Tibial artery (tissue), 4 donors: Measurements from ENCODE around the gene BLOC1S3.

ENCODE experiments used
- DNase-seq, 2 donors: peaks; one replicate each; pipeline ENCODE4 v3.0.0-alpha.2; 2019
- H3K27ac ChIP-seq, 2 donors: fragments of 200-600 bp; sonication (generic) in 1 of 2; 1 replicate in 1 of 2; 2 replicates in 1 of 2; pipeline ENCODE4 v1.5.1; 2018 to 2019; ENCODE audit warnings: mild to moderate bottlenecking in 1 of 2
- H3K27me3 ChIP-seq, 2 donors: fragments of 200-600 bp; sonication (generic) in 1 of 2; one replicate each; pipeline versions ENCODE4 v1.5.1 to v1.6.0; 2016 to 2019
- H3K36me3 ChIP-seq, 3 donors: fragments of 200-600 bp; sonication (generic) in 2 of 3; one replicate each; pipeline ENCODE4 v1.5.1; 2016 to 2019; ENCODE audit warnings: mild to moderate bottlenecking in 2 of 3
- H3K4me1 ChIP-seq, 4 donors: fragments of 200-600 bp; sonication (generic) in 2 of 4; 1 replicate in 3 of 4; 2 replicates in 1 of 4; pipeline ENCODE4 v1.5.1; 2016 to 2019
- H3K4me3 ChIP-seq, 2 donors: fragments of 200-600 bp; sonication (generic) in 1 of 2; 1 replicate in 1 of 2; 2 replicates in 1 of 2; pipeline ENCODE4 v1.5.1; 2018 to 2019; ENCODE audit warnings: mild to moderate bottlenecking in 2 of 2
- H3K9me3 ChIP-seq, 3 donors: fragments of 200-600 bp; sonication (generic) in 1 of 3; one replicate each; pipeline ENCODE4 v1.5.1; 2016 to 2019
- CTCF ChIP-seq, 2 experiments: fragments of 200-600 bp in 1 of 2; fragments of 450-650 bp in 1 of 2; IDR thresholded peaks; one replicate each; pipeline ENCODE4 v1.5.1; 2017 to 2019; ENCODE audit warnings: antibody characterized with exemption in 2 of 2, mild to moderate bottlenecking in 1 of 2, moderate library complexity in 1 of 2
- intact Hi-C: fragments of 100-400 bp; cut with DNase I; formaldehyde crosslinking; loops from one replicate; pipeline ENCODE4 v1.15.0; 2023; ENCODE audit warnings: low total_unique reads

BLOC1S3 gene

GRCh38 chr19:45161738-45162607 lies 16.6 kb upstream of the BLOC1S3 start:
- DNase-seq = no peak
- Histone ChIP-seq H3K4me1 (peaks cover 0 to 29% (median 0%) of the 10 kb centered on the region in 4 donors), H3K27me3 (peaks cover 0 to 65% of the 10 kb centered on the region in 2 donors), H3K36me3 (no peaks in the 10 kb centered on the region), H3K4me3 (no peak overlapping the region), H3K9me3 (no peaks in the 10 kb centered on the region), H3K27ac (no peak overlapping the region)
- peak; percentile 13 to 26 for TF ChIP-seq CTCF (IDR thresholded peaks at IDR 0.05)
- intact Hi-C loops = no loop called here

GRCh38 chr19:45162608-45163143 lies 15.9 kb upstream of the BLOC1S3 start:
- H3K27me3 ChIP-seq = peaks cover 0 to 60% of the 10 kb centered on the region in 2 donors
- H3K4me1 ChIP-seq = peaks cover 0 to 29% (median 0%) of the 10 kb centered on the region in 4 donors
- H3K36me3 ChIP-seq = no peaks in the 10 kb centered on the region
- no peak for DNase-seq
- H3K4me3 ChIP-seq = no peak overlapping the region
- intact Hi-C loops = no loop called here
- no peak for TF ChIP-seq CTCF (IDR thresholded peaks at IDR 0.05)
- no peaks in the 10 kb centered on the region for H3K9me3 ChIP-seq
- H3K27ac ChIP-seq = no peak overlapping the region

- TF ChIP-seq CTCF (IDR thresholded peaks at IDR 0.05) = no peak
- no peak for DNase-seq
- H3K9me3 ChIP-seq = no peaks in the 10 kb centered on the region
- H3K36me3 ChIP-seq = no peaks in the 10 kb centered on the region
- peaks cover 0 to 29% (median 0%) of the 10 kb centered on the region in 4 donors for H3K4me1 ChIP-seq
- intact Hi-C loops = no loop called here
- no peak overlapping the region for H3K4me3 ChIP-seq
- no peak overlapping the region for H3K27ac ChIP-seq
- peaks cover 0 to 55% of the 10 kb centered on the region in 2 donors for H3K27me3 ChIP-seq
Measured at GRCh38 chr19:45163156-45163555, 15.4 kb upstream of the BLOC1S3 start.

- Histone ChIP-seq H3K27ac (no peak overlapping the region), H3K27me3 (peaks cover 0 to 48% of the 10 kb centered on the region in 2 donors), H3K4me1 (peaks cover 0 to 29% (median 0%) of the 10 kb centered on the region in 4 donors), H3K9me3 (no peaks in the 10 kb centered on the region), H3K4me3 (no peak overlapping the region), H3K36me3 (no peaks in the 10 kb centered on the region)
- TF ChIP-seq CTCF (IDR thresholded peaks at IDR 0.05) = no peak
- DNase-seq = no peak
- intact Hi-C loops = no loop called here
Measured at GRCh38 chr19:45163751-45164460, 14.7 kb upstream of the BLOC1S3 start.

GRCh38 chr19:45164577-45165335 lies 13.8 kb upstream of the BLOC1S3 start:
- Histone ChIP-seq H3K4me3 (no peak overlapping the region), H3K36me3 (no peaks in the 10 kb centered on the region), H3K9me3 (no peaks in the 10 kb centered on the region), H3K27ac (no peak overlapping the region), H3K27me3 (peaks cover 0 to 39% of the 10 kb centered on the region in 2 donors), H3K4me1 (peaks cover 0 to 29% (median 0%) of the 10 kb centered on the region in 4 donors)
- DNase-seq = no peak
- intact Hi-C loops = no loop called here
- TF ChIP-seq CTCF (IDR thresholded peaks at IDR 0.05) = no peak
